PC-9 (cell line): ENCODE results near the gene CNTNAP5.

Source experiments
- CTCF ChIP-seq: fragments of 200-600 bp; sonication (generic); conservative IDR thresholded peaks from 2 replicates; pipeline ENCODE4 v1.6.1; 2017; ENCODE audit warnings: mixed run types, antibody characterized with exemption, mild to moderate bottlenecking, moderate library complexity
- EZH2 ChIP-seq: fragments of 200-600 bp; sonication (generic); IDR thresholded peaks from 2 replicates; pipeline ENCODE4 v1.8.0; 2017; ENCODE audit warnings: antibody characterized with exemption, low read depth

- no peak for TF ChIP-seq EZH2
- no peak for TF ChIP-seq CTCF
Measured at GRCh38 chr2:124933883-124934282, 908.8 kb downstream of the CNTNAP5 start.
